ENCODE measurements around the gene MAEL.

GRCh38 chr1:167003711-167004110, 14.6 kb downstream of the MAEL start:
- no peak for TF ChIP-seq CTCF (IDR thresholded peaks at IDR 0.05; ENCODE audit: low read length)
- no peak for TF ChIP-seq EZH2 (IDR thresholded peaks at IDR 0.05; ENCODE audit: borderline replicate concordance, low read length)

Data from OCI-LY1 (cell line).